HG03457 (cell line): ENCODE data around the gene ZEB1.
"Not testable (repeated sequence)": the region's sequence is repeated elsewhere in the genome, so short reads cannot be mapped to it uniquely, and the experiment has no call there.

Experiments
- ATAC-seq: cut with Tn5 transposase; IDR thresholded peaks from one replicate; pipeline ENCODE4 v1.9.1; 2021; ENCODE audit warnings: moderate number of reproducible peaks; ENCODE audit not compliant: unreplicated experiment

The ZEB1 gene

DNA sequence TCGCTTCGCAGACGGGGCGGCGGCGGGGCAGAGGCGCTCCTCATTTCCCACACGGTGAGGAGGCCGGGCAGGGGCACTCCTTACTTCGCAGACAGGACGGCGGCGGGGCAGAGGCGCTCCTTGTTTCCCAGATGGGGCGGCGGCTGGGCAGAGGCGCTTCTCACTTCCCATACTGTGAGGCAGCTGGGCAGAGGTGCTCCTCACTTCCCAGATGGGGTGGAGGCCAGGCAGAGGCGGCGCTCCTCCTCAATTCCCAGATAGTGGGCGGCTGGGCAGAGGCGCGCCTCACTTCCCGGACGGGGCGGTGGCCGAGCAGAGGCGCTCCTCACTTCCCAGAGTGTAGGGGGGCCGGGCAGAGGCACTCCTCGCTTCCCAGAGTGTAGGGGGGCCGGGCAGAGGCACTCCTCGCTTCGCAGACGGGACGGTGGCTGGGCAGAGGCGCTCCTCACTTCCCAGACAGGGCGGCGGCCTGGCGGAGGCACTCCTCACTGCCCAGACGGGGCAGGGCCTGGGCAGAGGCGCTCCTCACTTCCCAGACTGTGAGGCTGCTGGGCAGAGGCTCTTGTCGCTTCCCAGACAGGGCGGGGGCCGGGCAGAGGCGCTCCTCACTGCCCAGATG lies 43.1 kb downstream of the ZEB1 start:
- ATAC-seq, result no peak

DNA sequence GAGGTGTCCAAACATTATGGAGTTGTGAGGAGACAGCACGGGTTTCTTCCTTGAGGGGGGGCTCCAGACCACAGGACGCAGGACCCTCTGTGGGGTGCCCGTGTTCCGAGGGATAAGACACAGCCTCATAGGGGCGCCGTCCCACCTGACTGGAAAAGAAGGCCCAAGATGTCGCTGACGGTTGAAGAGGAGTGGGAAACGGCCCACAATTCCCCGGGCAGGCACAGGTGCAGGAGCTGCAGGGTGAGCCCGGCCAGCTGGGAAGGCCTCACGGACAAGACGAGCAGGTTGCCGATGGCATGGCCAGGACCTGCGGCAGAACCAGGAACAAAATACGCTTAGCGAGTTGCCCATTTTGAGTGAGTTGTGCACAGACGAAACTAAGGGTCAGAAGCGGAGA lies 44.7 kb downstream of the ZEB1 start:
- ATAC-seq, result not testable (repeated sequence)

DNA sequence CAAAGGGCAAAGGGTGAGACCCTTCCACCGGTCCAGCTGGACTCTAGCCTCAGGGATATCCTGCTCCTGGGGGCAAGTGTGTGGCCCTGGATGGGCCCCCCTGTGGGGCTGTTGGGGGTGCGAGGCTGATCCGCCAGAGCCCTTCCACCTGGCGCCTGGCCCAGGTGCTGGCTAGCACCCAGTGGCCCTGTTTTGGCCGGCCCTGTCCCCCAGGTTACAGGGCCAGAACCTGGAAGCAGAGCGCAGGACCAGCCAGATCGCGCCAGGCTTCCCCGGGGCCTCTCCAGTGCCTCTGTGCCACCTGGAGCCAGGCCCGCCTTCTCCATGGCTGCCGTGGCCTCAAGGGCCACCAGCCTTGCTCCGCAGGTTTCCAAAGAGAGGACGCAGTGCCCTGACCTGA lies 45.2 kb downstream of the ZEB1 start:
- ATAC-seq, result not testable (repeated sequence)

DNA sequence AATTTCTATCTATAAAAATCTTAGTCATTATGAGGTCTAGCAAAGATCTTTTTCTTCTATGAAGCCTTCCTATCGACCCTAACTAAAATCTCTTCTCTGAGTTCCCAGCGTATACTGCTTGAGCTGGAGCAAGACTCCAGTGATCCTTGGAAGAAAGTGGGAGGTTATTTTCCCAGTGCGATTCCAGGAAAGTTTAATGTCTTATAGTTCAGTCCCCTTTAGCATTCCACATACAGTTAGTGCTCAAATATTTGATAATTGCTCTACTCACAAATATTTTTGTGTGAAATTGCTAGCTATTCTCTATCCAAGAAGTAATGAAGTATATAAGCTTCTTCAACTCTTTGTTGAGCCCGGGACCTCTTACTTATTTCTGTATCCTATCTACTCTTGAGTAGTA lies 47.7 kb downstream of the ZEB1 start:
- ATAC-seq, result no peak

DNA sequence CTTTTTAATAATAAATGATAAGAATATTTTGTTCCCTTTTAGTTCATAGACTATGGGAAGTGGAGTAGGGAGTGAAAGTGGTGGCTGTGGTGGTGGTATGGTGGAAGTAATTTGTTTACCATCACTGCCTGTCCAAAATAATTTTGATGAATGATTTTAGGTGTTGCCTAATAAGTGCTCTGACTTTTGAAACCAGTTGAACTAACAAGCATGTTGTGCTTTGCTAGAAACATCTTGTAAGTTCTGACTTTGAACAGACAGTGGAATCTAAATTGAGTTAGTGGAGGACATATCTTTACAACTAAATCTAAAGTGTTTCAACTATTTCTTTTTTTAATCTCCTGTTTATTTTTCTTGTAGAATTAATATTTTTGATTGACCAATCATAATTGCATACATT lies 49.7 kb downstream of the ZEB1 start:
- no peak for ATAC-seq

DNA sequence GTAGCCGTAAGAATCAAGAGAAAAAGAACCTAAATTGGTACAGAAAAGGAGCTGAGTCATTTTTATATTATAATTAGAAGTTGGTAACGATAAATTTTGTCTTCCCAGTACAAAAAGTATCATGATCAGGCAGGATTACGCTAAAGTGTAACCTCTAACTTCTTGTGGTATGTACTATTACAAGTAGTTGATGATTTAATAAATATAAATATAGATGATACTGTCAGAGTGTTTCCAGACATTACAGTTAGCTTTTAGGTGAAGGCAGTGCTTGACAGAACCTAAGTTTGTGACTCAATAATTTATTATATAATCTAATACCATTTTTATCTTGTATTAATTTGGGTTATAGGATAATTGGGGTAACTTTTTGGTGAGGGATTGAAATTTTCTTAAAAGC lies 53.4 kb downstream of the ZEB1 start:
- no peak for ATAC-seq

DNA sequence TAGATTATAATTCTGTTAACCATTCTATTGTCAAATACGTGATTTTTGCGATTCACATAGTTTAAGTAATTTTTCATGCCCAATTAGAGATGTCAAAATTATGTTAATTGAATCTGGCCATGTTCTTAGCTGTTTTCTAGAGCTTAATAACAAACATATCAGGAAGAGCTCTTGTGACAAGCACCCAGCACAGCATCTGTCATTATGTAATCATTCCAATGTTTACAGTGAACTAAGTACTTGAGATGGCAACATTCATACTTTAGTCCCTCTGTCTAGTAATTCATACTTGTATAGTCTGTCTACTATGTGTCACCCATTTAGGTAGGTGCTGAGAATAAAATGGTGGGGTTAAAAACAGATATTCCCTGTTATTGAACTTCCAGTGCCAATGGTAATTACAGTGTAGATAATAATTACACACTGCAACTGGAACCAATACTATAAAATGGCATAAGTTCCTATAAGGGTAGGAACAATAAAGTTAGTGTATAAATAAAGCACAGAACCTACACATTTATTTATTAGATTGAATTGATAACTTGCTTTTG lies 55.2 kb downstream of the ZEB1 start:
- no peak for ATAC-seq

DNA sequence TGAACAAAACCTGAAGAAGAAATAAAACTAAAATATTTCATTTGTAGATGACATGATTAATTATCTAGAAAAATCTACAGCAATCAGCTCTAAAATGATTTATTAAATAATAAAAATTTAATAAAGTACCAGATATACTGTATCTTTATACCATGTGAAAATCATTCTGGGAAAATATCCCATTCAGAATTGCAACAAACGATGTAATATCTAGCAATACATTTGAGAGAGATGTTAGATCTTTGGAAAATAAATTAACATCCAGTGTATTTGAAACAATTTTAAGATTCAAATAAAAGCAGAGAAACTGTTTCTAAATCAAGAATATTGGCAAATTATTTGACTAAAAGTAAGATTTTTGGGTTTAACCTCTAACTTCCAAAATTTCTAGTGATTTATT lies 62.2 kb downstream of the ZEB1 start:
- ATAC-seq, result no peak

DNA sequence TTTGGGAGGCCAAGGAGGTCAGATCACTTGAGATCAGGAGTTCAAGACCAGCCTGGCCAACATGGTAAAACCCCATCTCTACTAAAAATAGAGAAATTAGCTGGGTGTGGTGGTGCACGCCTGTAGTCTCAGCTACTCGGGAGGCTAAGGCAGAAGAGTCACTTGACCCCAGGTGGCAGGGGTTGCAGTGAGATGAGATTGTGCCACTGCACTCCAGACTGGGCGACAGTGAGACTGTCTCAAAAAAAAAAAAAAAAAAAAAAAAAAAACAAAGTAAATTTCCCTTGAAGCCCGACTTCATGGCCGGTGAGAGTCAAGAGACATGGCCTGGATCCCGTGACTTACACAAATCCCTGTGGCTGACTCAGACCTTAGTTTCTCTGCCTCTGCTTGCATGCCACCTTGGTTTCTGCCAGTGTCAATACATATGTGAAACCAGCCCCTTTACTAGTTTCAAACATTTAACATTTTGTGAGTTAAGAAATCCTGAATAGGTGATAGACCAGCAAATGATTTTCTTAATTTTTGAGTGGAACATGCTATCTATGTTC lies 62.8 kb downstream of the ZEB1 start:
- no peak for ATAC-seq

DNA sequence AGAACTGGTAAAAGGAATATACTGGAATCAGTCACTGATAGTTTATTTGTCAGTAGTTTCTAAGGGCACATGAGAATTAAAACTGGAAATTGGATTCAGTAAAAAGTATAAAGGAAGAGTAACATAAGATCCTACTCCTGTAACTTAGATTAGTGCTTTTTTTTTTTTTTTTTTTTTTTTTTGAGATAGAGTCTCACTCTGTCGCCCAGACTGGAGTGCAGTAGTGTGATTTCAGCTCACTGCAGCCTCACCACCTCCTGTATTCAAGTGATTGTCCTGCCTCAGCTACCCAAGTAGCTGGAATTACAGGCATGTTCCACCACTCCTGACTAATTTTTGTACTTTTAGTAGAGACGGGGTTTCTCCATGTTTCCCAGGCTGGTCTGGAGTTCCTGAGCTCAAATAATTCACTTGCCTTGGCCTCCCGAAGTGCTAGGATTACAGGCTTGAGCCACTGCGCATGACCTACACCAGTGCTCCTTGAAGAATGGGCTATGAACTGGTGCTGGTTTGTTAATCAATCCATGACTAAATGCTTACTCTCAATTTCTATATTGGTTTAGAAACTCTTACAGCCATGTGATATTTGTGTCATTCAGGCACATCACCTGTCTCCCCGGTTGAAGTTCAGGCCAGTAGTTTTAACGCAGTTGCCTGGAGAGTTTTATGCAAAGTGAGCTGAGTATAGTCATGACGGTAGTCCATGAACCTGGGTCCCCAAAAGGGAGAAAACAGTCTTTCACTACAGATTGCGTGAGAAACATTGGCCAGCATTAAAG lies 65.0 kb downstream of the ZEB1 start:
- peak; percentile 92 for ATAC-seq

DNA sequence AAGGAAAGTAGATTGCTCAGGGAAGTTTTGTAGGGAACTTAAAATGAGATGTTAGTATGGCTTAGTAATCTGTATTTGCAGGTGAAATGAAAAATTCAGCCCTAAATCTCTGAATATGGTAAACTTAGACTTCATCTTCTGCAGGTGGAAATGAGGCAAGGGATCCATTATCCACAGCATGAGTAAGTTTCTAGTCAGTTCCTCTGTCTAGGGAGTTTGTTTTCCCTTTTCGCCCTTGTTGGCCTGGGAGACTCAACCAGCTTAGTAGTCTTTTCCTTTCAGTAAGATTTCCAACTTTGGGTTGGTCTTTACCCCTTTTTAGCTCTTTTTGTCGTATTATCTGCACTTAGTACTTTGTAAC lies 65.6 kb downstream of the ZEB1 start:
- no peak for ATAC-seq

DNA sequence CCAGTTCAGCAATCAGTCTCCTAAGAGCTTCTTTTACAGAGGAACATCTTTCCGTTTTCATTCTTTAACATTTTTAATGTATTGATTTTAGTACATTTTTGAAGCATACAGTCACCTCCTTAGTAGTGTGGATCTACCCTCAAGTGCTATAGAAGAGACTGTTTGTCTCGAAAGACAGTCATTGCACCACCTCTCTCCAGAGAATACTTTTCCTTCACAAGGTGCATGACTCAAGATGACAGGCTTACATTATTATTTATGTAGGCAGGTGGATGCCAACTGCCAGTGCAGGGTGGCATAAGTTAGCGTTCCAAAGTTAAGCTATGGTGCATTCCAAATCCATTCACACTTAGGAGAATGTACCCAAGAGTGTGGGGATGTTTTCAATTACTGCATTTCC lies 71.8 kb downstream of the ZEB1 start:
- no peak for ATAC-seq

DNA sequence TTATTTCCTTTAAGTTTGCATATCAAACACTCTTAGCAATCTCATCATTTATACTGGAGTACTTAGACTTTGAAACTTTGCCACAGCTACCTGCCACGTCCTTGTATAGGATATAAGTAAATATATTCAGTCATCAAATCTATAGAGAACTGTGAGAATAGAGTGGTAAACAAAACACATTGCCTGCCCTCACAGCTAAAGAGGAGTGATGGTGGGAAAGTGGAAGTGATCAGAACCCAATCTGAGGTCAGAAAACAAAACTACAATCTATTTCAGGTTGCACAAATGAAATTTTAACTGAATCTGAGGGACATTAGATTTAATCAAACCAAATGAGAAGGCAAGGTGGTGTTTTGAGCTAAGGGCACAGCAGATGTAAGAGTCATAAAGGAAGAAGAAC lies 74.8 kb downstream of the ZEB1 start:
- no peak for ATAC-seq

DNA sequence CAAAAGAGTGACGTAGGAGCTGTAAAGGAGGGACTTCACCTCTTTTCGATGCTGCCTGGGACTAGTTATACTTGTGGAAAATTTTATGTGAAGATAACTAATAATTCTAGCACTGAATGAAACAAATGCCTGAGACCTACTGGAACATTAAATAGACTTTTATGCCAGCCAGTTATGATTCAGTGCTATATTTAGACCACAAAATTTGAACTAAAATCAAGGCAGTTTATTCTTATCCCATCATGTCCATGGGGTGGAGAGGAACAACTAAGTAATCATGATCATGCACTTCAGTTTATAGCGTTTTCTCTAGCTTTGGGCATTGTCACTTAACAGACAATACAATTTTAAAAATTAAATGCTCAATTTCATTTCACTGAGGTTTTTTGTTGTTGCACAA lies 76.7 kb downstream of the ZEB1 start:
- ATAC-seq, result no peak

DNA sequence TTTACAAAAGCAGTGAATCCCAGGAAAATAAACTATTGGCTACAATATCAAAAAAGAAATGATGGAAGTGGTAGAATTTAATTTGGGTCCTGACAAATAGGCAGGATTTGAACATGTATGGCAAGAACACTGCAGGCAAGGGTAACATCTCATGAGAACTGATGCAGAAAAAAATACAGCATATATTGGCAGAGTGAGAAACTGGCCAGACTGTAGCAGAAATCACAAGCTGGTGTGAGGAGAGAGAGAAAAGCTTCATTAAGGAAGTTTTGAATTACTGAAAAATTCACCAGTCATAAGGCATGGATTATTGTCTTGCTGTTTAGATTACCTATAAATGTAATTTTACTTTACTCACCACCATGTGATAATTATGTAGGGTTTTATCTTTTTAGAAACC lies 77.4 kb downstream of the ZEB1 start:
- ATAC-seq, result no peak

DNA sequence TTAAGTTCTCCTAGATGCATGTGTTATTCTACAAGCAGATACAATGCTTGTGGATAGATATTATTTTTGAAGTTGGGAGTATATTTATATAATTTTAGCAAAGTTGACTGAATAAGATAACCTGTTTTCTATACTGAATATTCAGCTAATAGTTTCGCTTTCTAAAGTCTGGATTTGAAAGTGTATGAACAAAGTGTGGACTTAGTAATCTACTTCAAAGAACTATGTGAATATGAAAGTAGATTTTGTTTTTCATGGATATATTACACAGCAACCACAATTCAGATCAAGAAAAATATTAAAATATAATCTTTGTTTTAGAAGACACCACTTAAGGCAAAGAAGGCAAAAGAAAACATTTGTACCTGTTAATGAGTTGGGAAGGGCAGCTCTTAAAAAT lies 78.8 kb downstream of the ZEB1 start:
- no peak for ATAC-seq

DNA sequence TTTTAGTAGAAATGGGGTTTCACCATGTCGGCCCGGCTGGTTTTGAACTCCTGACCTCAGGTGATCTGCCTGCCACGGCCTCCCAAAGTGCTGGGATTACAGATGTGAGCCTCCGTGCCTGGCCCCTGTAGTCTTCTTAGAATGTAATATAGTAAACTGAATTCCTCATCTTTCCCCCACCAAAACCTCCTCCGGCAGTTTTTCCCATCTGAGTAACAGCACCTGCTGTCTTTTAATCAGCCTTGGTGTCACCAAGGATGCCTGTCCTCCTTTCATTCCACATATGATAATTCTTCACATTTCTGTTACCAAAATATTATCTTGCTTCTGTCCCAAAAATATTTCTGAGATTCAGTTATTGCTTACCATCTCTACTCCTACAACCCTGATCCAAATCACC lies 80.2 kb downstream of the ZEB1 start:
- no peak for ATAC-seq

DNA sequence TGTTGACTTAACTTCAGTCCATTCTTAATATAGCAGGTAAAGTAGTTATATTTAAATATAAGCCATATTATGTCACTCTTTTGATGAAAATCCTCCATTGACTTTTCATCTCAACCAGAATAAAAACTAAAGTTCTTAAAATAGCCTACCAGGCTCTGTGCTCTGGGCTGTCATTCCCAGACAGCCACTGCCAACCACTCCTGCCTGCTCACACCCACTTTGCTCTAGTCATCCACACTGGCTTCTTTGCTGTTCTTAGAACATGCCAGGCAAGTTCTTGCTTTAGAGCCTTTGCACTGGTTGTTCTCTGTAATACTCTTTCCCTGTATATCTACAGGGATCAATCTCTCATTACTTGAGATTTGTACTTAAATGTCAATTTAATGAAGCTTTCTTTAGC lies 80.6 kb downstream of the ZEB1 start:
- ATAC-seq, result no peak

DNA sequence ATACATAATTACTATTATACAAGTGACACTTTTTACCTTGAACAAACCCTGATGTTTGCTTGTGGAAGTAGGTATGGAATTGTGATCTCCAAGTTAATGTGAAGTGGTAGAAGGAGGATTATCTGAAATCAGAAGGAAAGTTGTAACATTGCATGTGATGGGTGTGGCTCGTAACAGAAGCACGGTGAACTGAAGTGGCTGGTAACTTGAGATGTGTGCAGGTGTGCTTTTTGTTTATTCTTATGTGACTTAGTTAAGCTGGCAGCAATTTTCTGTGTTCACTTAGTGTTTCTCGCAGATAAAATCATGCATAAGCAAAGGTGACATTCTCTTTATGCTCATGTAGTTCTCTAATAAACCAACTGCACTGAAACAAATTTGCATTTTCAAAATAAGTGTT lies 82.3 kb downstream of the ZEB1 start:
- no peak for ATAC-seq

DNA sequence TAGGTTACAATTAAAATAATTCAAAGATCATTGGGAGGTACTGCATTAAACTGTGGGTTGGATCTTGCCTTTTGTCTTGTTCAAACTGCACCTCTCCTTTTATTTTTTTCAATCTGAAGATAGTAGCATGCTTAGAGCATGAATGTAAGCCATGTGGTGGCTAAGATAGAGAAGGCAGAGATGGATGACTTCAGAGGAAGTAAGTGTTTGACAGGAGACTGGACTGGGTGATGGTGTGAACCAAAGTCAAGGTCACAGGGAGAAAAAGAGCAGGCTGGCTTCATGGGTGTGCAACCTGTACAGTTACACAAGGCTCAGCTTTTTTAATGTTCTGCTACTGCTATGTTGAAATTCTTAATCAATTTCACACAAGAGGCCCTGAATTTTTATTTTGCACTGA lies 85.6 kb downstream of the ZEB1 start:
- ATAC-seq, result no peak

DNA sequence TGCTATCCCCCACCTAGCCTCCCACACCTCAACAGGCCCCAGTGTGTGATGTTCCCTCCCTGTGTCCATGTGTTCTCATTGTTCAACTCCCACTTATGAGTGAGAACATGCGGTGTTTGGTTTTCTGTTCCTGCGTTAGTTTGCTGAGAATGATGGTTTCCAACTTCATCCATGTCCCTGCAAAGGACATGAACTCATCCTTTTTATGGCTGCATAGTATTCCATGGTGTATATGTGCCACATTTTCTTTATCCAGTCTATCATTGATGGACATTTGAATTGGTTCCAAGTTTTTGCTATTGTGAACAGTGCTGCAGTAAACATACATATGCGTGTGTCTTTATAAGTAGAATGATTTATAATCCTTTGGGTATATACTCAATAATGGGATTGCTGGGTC lies 86.8 kb downstream of the ZEB1 start:
- not testable (repeated sequence) for ATAC-seq

DNA sequence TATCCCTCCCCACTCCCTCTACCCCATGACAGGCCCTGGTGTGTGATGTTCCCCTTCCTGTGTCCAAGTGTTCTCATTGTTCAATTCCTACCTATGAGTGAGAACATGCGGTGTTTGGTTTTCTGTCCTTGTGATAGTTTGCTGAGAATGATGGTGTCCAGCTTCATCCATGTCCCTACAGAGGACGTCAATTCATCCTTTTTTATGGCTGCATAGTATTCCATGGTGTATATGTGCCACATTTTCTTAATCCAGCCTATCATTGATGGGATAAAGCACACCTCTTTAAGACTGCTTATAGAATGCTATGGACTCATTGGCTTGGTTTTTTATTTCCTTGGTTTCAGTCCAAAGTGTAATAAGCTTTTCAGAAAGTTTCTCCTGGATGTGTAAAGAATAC lies 93.4 kb downstream of the ZEB1 start:
- not testable (repeated sequence) for ATAC-seq
